Osteocyte (in vitro differentiated cells): ENCODE results near the gene EHD3. TPM values are rescaled to one million over a fixed set of nuclear protein-coding genes. Genes with fewer than 3 reads are reported as not detected.

Experiments
- DNase-seq: peaks from one replicate; pipeline ENCODE4 v3.0.0; 2021; ENCODE audit warnings: mixed read lengths; ENCODE audit not compliant: unreplicated experiment; ENCODE audit errors: extremely low spot score
- H3K27ac Mint-ChIP-seq: one replicate; pipeline ENCODE4 v1.8.0; 2021; ENCODE audit warnings: mild to moderate bottlenecking, mixed read lengths; ENCODE audit not compliant: unreplicated experiment
- H3K27me3 Mint-ChIP-seq: one replicate; pipeline ENCODE4 v1.8.0; 2021; ENCODE audit warnings: mixed read lengths; ENCODE audit not compliant: unreplicated experiment
- H3K36me3 Mint-ChIP-seq: one replicate; pipeline ENCODE4 v1.8.0; 2021; ENCODE audit warnings: mixed read lengths; ENCODE audit not compliant: unreplicated experiment
- H3K4me1 Mint-ChIP-seq: one replicate; pipeline ENCODE4 v1.8.0; 2021; ENCODE audit warnings: mixed read lengths; ENCODE audit not compliant: unreplicated experiment
- H3K4me3 Mint-ChIP-seq: one replicate; pipeline ENCODE4 v1.8.0; 2021; ENCODE audit warnings: mild to moderate bottlenecking, moderate library complexity, mixed read lengths; ENCODE audit not compliant: unreplicated experiment
- H3K9me3 Mint-ChIP-seq: one replicate; pipeline ENCODE4 v1.8.0; 2021; ENCODE audit warnings: mixed read lengths; ENCODE audit not compliant: unreplicated experiment
- total RNA-seq: library from RNA; stranded (reverse); gene quantifications from 2 replicates; pipeline ENCODE4 v1.2.1, GENCODE V29; 2021
- TF ChIP-seq, protein P1 (sequence below): fragments of 200-600 bp; sonication (generic); IDR thresholded peaks from 2 replicates; pipeline ENCODE4 v1.5.0; 2021; ENCODE audit warnings: antibody characterized with exemption, mild to moderate bottlenecking, moderate library complexity

EHD3 gene
- total RNA-seq, 1 donor from 2014 or later = 25.9 TPM

DNA sequence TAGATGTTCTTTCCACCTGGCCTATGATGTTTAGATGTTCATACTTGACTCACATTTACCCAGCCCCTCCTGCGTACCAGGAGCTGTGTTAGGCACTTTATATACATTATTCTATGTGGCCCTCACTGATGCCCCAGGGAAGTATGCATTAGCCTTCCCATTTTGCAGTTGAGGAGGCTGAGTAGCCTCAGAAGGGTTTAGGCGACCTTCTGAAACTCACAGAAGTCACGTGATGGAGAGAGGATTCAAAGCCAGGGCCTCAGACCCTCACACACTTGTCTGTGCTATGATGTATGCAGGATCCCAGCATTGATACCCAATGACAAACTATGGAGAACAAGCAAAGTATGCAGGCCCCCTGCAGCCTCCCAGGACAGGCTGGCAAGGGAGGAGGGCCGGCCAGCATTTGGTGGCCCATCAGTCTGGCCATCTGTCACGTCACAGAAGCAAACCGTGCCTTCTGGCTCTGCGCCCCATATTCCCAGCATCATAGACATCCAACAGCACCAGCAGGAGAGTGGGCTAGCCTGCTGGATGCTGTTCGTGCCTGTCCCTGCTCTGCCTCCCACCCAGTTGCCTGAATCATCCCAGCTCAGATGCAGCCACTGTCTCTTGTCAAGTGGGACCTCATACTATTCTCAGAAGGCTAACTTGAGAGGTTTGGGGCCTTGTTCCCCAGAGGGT, 33.6 kb downstream of the EHD3 start:
- Mint-ChIP-seq H3K27me3 (no peaks in the 10 kb centered on the region), H3K9me3 (no peaks in the 10 kb centered on the region), H3K27ac (no peak overlapping the region), H3K4me1 (peaks cover 30% of the 10 kb centered on the region), H3K4me3 (no peak overlapping the region), H3K36me3 (peaks cover 19% of the 10 kb centered on the region)
- TF ChIP-seq, protein P1, sequence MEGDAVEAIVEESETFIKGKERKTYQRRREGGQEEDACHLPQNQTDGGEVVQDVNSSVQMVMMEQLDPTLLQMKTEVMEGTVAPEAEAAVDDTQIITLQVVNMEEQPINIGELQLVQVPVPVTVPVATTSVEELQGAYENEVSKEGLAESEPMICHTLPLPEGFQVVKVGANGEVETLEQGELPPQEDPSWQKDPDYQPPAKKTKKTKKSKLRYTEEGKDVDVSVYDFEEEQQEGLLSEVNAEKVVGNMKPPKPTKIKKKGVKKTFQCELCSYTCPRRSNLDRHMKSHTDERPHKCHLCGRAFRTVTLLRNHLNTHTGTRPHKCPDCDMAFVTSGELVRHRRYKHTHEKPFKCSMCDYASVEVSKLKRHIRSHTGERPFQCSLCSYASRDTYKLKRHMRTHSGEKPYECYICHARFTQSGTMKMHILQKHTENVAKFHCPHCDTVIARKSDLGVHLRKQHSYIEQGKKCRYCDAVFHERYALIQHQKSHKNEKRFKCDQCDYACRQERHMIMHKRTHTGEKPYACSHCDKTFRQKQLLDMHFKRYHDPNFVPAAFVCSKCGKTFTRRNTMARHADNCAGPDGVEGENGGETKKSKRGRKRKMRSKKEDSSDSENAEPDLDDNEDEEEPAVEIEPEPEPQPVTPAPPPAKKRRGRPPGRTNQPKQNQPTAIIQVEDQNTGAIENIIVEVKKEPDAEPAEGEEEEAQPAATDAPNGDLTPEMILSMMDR = no peak
- DNase-seq = no peak

DNA sequence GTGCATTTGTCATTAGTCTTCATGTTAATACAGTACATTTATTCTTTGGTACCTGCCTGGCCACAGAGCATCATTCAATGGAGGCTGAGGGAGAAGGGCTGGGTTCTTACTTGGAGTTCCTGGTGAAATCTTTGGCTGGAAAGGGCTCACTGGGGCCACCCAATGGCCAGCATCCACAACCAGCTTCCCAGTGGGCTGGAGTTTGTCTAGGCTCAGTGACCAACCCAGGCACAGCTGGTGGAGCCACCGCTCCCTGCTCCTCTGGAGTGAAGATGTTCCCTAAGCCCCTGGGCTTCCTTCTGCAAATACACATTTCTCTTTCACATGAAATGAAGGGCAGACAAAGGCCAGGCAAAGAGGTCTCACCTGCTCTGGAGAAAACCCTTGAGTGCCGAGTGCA, 34.4 kb downstream of the EHD3 start:
- Mint-ChIP-seq H3K36me3 (peaks cover 16% of the 10 kb centered on the region), H3K9me3 (no peaks in the 10 kb centered on the region)

DNA sequence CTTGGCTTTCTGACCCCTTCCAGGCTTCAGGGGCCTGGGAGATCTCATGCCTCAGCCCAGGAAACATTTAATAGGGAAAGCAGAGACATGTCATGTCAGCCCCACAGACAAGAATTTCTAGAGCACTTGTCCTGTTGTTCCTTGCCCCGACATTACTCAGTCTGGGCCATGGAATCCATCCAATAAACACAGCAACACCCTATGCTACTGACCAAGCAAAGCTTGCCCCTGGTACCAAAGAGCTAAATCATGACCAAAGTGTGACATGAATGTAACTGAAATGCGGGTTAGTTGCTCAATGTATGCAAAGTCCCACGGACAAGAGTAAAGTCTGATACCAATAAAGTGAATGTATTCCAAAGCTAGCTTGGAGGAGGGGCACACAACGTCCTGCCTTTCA, 35.1 kb downstream of the EHD3 start:
- Mint-ChIP-seq H3K27ac (peak overlapping the region; percentile 63), H3K9me3 (no peaks in the 10 kb centered on the region), H3K4me3 (no peak overlapping the region), H3K4me1 (peaks cover 30% of the 10 kb centered on the region), H3K36me3 (peaks cover 16% of the 10 kb centered on the region), H3K27me3 (no peaks in the 10 kb centered on the region)
- no peak for DNase-seq
- TF ChIP-seq, protein P1 = no peak

More for the DNA sequence above, 34.4 kb downstream of the EHD3 start:
- no peak for DNase-seq
- no peaks in the 10 kb centered on the region for H3K27me3 Mint-ChIP-seq
- H3K4me1 Mint-ChIP-seq = peaks cover 30% of the 10 kb centered on the region
- no peak overlapping the region for H3K27ac Mint-ChIP-seq
- no peak overlapping the region for H3K4me3 Mint-ChIP-seq
- TF ChIP-seq, protein P1 = no peak

- TF ChIP-seq, protein P1 = no peak
- no peak for DNase-seq
- no peak overlapping the region for H3K4me3 Mint-ChIP-seq
- no peaks in the 10 kb centered on the region for H3K9me3 Mint-ChIP-seq
- peaks cover 16% of the 10 kb centered on the region for H3K36me3 Mint-ChIP-seq
- no peaks in the 10 kb centered on the region for H3K27me3 Mint-ChIP-seq
- peak overlapping the region; percentile 67 for H3K27ac Mint-ChIP-seq
- H3K4me1 Mint-ChIP-seq = peaks cover 30% of the 10 kb centered on the region
Measured at GRCh38 chr2:31270131-31270530, 36.2 kb downstream of the EHD3 start.

DNA sequence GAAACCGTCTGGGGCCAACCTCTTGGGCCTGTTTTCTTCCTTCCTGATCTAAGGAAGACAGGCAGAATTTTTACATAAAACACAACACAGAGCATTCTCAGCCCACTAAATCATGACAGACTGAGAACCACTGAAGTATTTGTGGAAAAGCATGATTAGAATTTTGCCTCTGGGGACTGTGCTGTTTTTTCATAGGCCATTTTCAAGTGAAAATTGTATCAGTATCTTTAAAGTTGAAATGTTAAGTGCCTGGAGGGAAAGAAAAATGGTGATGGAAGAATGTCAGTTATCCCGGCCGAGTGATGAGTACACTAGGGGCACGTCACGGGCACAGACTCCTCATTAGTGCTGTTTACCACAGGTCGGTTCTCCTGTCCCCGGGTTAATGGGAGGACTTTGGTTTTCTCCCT, 36.9 kb downstream of the EHD3 start:
- H3K27me3 Mint-ChIP-seq = no peaks in the 10 kb centered on the region
- no peak overlapping the region for H3K4me3 Mint-ChIP-seq
- H3K9me3 Mint-ChIP-seq = no peaks in the 10 kb centered on the region
- H3K36me3 Mint-ChIP-seq = peaks cover 15% of the 10 kb centered on the region
- H3K4me1 Mint-ChIP-seq = peaks cover 30% of the 10 kb centered on the region
- H3K27ac Mint-ChIP-seq = peak overlapping the region; percentile 67
- no peak for DNase-seq
- TF ChIP-seq, protein P1 = no peak
